ENCODE measurements around the gene ITPR3.

- TF ChIP-seq CTCF (conservative IDR thresholded peaks at IDR 0.05; ENCODE audit: low read length) (no peak; the same call in 1 of the 2 replicates), EZH2phosphoT487 (IDR thresholded peaks at IDR 0.05; ENCODE audit: borderline replicate concordance, low read depth, low read length) (no peak)
Measured at GRCh38 chr6:33578588-33579011, 42.5 kb upstream of the ITPR3 start.
